Transverse colon (tissue), 4 donors: ENCODE results near the gene GVQW3.

ENCODE experiments used
- POLR2AphosphoS5 ChIP-seq, 3 donors: sonication (generic); formaldehyde crosslinking; IDR thresholded peaks; one replicate each; pipeline ENCODE4 v1.6.1; 2016; ENCODE audit warnings: antibody characterized with exemption in 3 of 3
- TF ChIP-seq, protein P1 (sequence below), 5 experiments: fragments of 200-600 bp in 3 of 5; fragments of 450-650 bp in 2 of 5; sonication (generic) in 3 of 5; IDR thresholded peaks; 1 replicate in 2 of 5; 2 replicates in 3 of 5; pipeline ENCODE4 v1.5.1; 2016 to 2017; ENCODE audit warnings: antibody characterized with exemption in 5 of 5, inconsistent platforms in 3 of 5, mild to moderate bottlenecking in 2 of 5, moderate library complexity in 1 of 5

DNA sequence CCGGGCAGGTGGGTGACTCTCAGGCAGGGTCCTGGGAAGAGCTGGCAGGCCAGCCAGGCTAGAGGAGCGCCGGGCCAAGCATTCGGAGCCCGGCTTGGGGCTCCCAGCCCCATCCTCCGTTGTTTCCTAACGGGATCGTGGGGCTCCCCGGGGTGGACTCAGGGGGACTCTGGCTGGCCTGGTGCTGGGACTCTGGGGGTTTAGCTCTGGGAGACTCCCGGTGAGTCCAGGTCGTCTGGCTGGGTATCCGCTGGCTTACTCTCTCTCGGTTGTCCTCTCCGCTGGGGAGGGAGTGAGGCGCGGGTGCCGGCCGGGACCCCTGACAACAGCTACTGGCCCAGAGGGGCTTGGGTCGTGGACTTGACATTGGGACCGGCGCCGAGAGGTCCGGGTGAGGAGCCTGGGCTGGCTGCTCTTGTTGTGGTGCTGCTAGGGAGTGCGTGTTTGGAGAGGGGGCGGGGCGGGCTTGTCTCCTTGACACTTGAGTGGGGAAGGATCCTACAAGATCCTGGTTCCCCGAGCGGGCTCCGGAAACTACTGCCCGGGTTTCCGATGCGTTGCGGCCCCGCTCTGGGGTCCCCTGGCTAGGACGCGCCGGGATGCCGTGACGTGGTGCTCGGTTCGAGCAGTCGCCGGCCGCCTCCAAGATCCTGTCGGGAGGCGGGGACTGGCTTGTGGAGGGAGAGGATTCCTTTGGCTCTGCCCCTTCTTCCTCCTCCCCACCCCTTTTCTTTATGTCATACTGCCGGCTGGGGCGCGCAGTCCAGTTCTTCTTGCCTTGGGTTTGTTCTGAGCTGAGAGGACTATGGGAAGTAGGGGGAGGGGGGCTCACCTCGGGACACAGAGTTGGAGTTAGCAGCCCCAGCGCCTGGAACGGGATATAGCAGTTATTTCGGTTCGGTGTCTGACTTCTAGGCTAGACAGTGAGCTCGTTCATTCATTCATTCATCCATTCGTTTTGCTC, 64.3 kb downstream of the GVQW3 start:
- TF ChIP-seq, protein P1, sequence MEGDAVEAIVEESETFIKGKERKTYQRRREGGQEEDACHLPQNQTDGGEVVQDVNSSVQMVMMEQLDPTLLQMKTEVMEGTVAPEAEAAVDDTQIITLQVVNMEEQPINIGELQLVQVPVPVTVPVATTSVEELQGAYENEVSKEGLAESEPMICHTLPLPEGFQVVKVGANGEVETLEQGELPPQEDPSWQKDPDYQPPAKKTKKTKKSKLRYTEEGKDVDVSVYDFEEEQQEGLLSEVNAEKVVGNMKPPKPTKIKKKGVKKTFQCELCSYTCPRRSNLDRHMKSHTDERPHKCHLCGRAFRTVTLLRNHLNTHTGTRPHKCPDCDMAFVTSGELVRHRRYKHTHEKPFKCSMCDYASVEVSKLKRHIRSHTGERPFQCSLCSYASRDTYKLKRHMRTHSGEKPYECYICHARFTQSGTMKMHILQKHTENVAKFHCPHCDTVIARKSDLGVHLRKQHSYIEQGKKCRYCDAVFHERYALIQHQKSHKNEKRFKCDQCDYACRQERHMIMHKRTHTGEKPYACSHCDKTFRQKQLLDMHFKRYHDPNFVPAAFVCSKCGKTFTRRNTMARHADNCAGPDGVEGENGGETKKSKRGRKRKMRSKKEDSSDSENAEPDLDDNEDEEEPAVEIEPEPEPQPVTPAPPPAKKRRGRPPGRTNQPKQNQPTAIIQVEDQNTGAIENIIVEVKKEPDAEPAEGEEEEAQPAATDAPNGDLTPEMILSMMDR (IDR thresholded peaks at IDR 0.05): no peak
- TF ChIP-seq POLR2AphosphoS5 (IDR thresholded peaks at IDR 0.05): peak; percentile 66 to 78 (median 74)
